ENCODE measurements around the gene HIVEP2. TPM values are rescaled to one million over a fixed set of nuclear protein-coding genes. Genes with fewer than 3 reads are reported as not detected.

Gene HIVEP2
- total RNA-seq, 1 experiment from 2014 or later, result 8.3 TPM

GRCh38 chr6:142838821-142839685 lies 105.9 kb downstream of the HIVEP2 start:
- Histone ChIP-seq H3K4me1 (replicated peaks) (peaks cover 30% of the 10 kb centered on the region), H3K9me3 (replicated peaks) (no peaks in the 10 kb centered on the region), H3K36me3 (no peaks in the 10 kb centered on the region), H3K4me3 (no peak overlapping the region), H3K27me3 (replicated peaks) (no peaks in the 10 kb centered on the region), H3K27ac (no peak overlapping the region)
- no peak for DNase-seq (ENCODE audit: low read depth in 1 of 2, low spot score in 2 of 2)

- no peaks in the 10 kb centered on the region for H3K9me3 ChIP-seq (replicated peaks)
- DNase-seq (ENCODE audit: low read depth in 1 of 2, low spot score in 2 of 2), result no peak
- H3K27ac ChIP-seq, result no peak overlapping the region
- no peaks in the 10 kb centered on the region for H3K36me3 ChIP-seq
- no peak overlapping the region for H3K4me3 ChIP-seq
- H3K27me3 ChIP-seq (replicated peaks), result no peaks in the 10 kb centered on the region
- peaks cover 26% of the 10 kb centered on the region for H3K4me1 ChIP-seq (replicated peaks)
Measured at GRCh38 chr6:142835787-142836535, 109.0 kb downstream of the HIVEP2 start.

- no peak overlapping the region for H3K4me3 ChIP-seq
- peaks cover 26% of the 10 kb centered on the region for H3K4me1 ChIP-seq (replicated peaks)
- no peak overlapping the region for H3K27ac ChIP-seq
- no peaks in the 10 kb centered on the region for H3K36me3 ChIP-seq
- H3K27me3 ChIP-seq (replicated peaks), result no peaks in the 10 kb centered on the region
- DNase-seq (ENCODE audit: low read depth in 1 of 2, low spot score in 2 of 2), result no peak
- H3K9me3 ChIP-seq (replicated peaks), result no peaks in the 10 kb centered on the region
Measured at GRCh38 chr6:142834853-142835252, 110.1 kb downstream of the HIVEP2 start.

GRCh38 chr6:142833798-142834197 lies 111.2 kb downstream of the HIVEP2 start:
- DNase-seq (ENCODE audit: low read depth in 1 of 2, low spot score in 2 of 2), result no peak
- Histone ChIP-seq H3K27me3 (replicated peaks) (no peaks in the 10 kb centered on the region), H3K36me3 (no peaks in the 10 kb centered on the region), H3K4me3 (no peak overlapping the region), H3K27ac (peak overlapping the region; percentile 68), H3K9me3 (replicated peaks) (no peaks in the 10 kb centered on the region), H3K4me1 (replicated peaks) (peaks cover 23% of the 10 kb centered on the region)

GRCh38 chr6:142833054-142833453 lies 111.9 kb downstream of the HIVEP2 start:
- Histone ChIP-seq H3K36me3 (no peaks in the 10 kb centered on the region), H3K4me1 (replicated peaks) (peaks cover 17% of the 10 kb centered on the region), H3K27me3 (replicated peaks) (no peaks in the 10 kb centered on the region), H3K27ac (peak overlapping the region; percentile 68), H3K9me3 (replicated peaks) (no peaks in the 10 kb centered on the region), H3K4me3 (no peak overlapping the region)
- DNase-seq (ENCODE audit: low read depth in 1 of 2, low spot score in 2 of 2), result peak; percentile 68 to 73

GRCh38 chr6:142830807-142831206 lies 114.2 kb downstream of the HIVEP2 start:
- no peak for DNase-seq (ENCODE audit: low read depth in 1 of 2, low spot score in 2 of 2)
- Histone ChIP-seq H3K4me1 (replicated peaks) (peaks cover 17% of the 10 kb centered on the region), H3K4me3 (no peak overlapping the region), H3K36me3 (no peaks in the 10 kb centered on the region), H3K27me3 (replicated peaks) (no peaks in the 10 kb centered on the region), H3K9me3 (replicated peaks) (no peaks in the 10 kb centered on the region), H3K27ac (no peak overlapping the region)

GRCh38 chr6:142830116-142830710 lies 114.8 kb downstream of the HIVEP2 start:
- Histone ChIP-seq H3K27me3 (replicated peaks) (no peaks in the 10 kb centered on the region), H3K4me3 (no peak overlapping the region), H3K9me3 (replicated peaks) (no peaks in the 10 kb centered on the region), H3K27ac (no peak overlapping the region), H3K4me1 (replicated peaks) (peaks cover 17% of the 10 kb centered on the region), H3K36me3 (no peaks in the 10 kb centered on the region)
- no peak for DNase-seq (ENCODE audit: low read depth in 1 of 2, low spot score in 2 of 2)

- Histone ChIP-seq H3K36me3 (no peaks in the 10 kb centered on the region), H3K4me1 (replicated peaks) (peaks cover 17% of the 10 kb centered on the region), H3K27ac (no peak overlapping the region), H3K9me3 (replicated peaks) (no peaks in the 10 kb centered on the region), H3K4me3 (no peak overlapping the region), H3K27me3 (replicated peaks) (no peaks in the 10 kb centered on the region)
- DNase-seq (ENCODE audit: low read depth in 1 of 2, low spot score in 2 of 2), result no peak
Measured at GRCh38 chr6:142829556-142829955, 115.4 kb downstream of the HIVEP2 start.

GRCh38 chr6:142827991-142828390 lies 117.0 kb downstream of the HIVEP2 start:
- no peak for DNase-seq (ENCODE audit: low read depth in 1 of 2, low spot score in 2 of 2)
- H3K36me3 ChIP-seq, result no peaks in the 10 kb centered on the region
- H3K27me3 ChIP-seq (replicated peaks), result no peaks in the 10 kb centered on the region
- H3K4me3 ChIP-seq, result no peak overlapping the region
- H3K9me3 ChIP-seq (replicated peaks), result no peaks in the 10 kb centered on the region
- H3K4me1 ChIP-seq (replicated peaks), result peaks cover 9% of the 10 kb centered on the region
- H3K27ac ChIP-seq, result no peak overlapping the region

GRCh38 chr6:142827369-142827768 lies 117.6 kb downstream of the HIVEP2 start:
- H3K4me1 ChIP-seq (replicated peaks), result peaks cover 2% of the 10 kb centered on the region
- no peaks in the 10 kb centered on the region for H3K9me3 ChIP-seq (replicated peaks)
- no peak for DNase-seq (ENCODE audit: low read depth in 1 of 2, low spot score in 2 of 2)
- H3K27me3 ChIP-seq (replicated peaks), result no peaks in the 10 kb centered on the region
- H3K36me3 ChIP-seq, result no peaks in the 10 kb centered on the region
- H3K27ac ChIP-seq, result no peak overlapping the region
- H3K4me3 ChIP-seq, result no peak overlapping the region

- Histone ChIP-seq H3K36me3 (no peaks in the 10 kb centered on the region), H3K27me3 (replicated peaks) (no peaks in the 10 kb centered on the region), H3K27ac (no peak overlapping the region), H3K9me3 (replicated peaks) (no peaks in the 10 kb centered on the region), H3K4me3 (no peak overlapping the region), H3K4me1 (replicated peaks) (peaks cover 3% of the 10 kb centered on the region)
- no peak for DNase-seq (ENCODE audit: low read depth in 1 of 2, low spot score in 2 of 2)
Measured at GRCh38 chr6:142825760-142826159, 119.2 kb downstream of the HIVEP2 start.

GRCh38 chr6:142824426-142824825 lies 120.5 kb downstream of the HIVEP2 start:
- peaks cover 8% of the 10 kb centered on the region for H3K4me1 ChIP-seq (replicated peaks)
- no peaks in the 10 kb centered on the region for H3K27me3 ChIP-seq (replicated peaks)
- H3K27ac ChIP-seq, result no peak overlapping the region
- H3K36me3 ChIP-seq, result no peaks in the 10 kb centered on the region
- no peak overlapping the region for H3K4me3 ChIP-seq
- no peak for DNase-seq (ENCODE audit: low read depth in 1 of 2, low spot score in 2 of 2)
- no peaks in the 10 kb centered on the region for H3K9me3 ChIP-seq (replicated peaks)

- H3K27me3 ChIP-seq (replicated peaks), result no peaks in the 10 kb centered on the region
- no peak for DNase-seq (ENCODE audit: low read depth in 1 of 2, low spot score in 2 of 2)
Measured at GRCh38 chr6:142823256-142823902, 121.6 kb downstream of the HIVEP2 start.

More at GRCh38 chr6:142823256-142823902, 121.6 kb downstream of the HIVEP2 start:
- Histone ChIP-seq H3K9me3 (replicated peaks) (no peaks in the 10 kb centered on the region), H3K27ac (no peak overlapping the region), H3K4me1 (replicated peaks) (peaks cover 12% of the 10 kb centered on the region), H3K4me3 (no peak overlapping the region), H3K36me3 (no peaks in the 10 kb centered on the region)
